Mucosa of descending colon (tissue), 3 donors: ENCODE measurements around the gene PAPSS1. TPM values are rescaled to one million over a fixed set of nuclear protein-coding genes. Genes with fewer than 3 reads are reported as not detected.

Source experiments
- total RNA-seq, 3 donors: library from RNA; stranded (reverse); fragmentation: NEBNext Ultra II Directional in 2 of 3; extraction: Animal tissue kit (Norgen Biotek cat#: 25700) in 2 of 3; gene quantifications; one replicate each; pipeline versions ENCODE4 v1.2.1 to v1.2.4, GENCODE V29; 2021 to 2023
- donor health status: DM: no; HTN: no; CAD: no; lungs with moderate emphysema.
- donor health status: DM: no; HTN: no; CAD: no.
- donor health status: DM: no; HTN: yes; CAD: no.

The PAPSS1 gene
- total RNA-seq, 3 donors from 2014 or later = 20.3 to 26.8 (median 20.7) TPM

Other genes with a start within 250 kb of the PAPSS1 start
- gene SGMS2, start 104.7 kb upstream of the PAPSS1 start, total RNA-seq = 10 to 100 TPM; 37.5 to 47.8 (median 43.2) TPM
- 10 to 100 TPM in 1 of 3 donors, 1 to 10 TPM in 2; 3.4 to 10.5 (median 3.4) TPM for gene CYP2U1, start 211.3 kb upstream of the PAPSS1 start, total RNA-seq